ENCODE measurements around the gene PDZRN3.

GRCh38 chr3:73550032-73550431 is 74.7 kb downstream of the PDZRN3 start:
- TF ChIP-seq CTCF (IDR thresholded peaks at IDR 0.05) (no peak), POLR2A (IDR thresholded peaks at IDR 0.05; ENCODE audit: low read length) (no peak), EHMT2 (IDR thresholded peaks at IDR 0.05; ENCODE audit: low read depth) (no peak)
- TF ChIP-seq, protein P1, sequence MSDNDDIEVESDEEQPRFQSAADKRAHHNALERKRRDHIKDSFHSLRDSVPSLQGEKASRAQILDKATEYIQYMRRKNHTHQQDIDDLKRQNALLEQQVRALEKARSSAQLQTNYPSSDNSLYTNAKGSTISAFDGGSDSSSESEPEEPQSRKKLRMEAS (IDR thresholded peaks at IDR 0.05): no peak
